Left lung (tissue), 10 donors: ENCODE results near the gene GTPBP4. TPM values are rescaled to one million over a fixed set of nuclear protein-coding genes. Genes with fewer than 3 reads are reported as not detected.

Experiments
- ATAC-seq: fragments of 200-7000 bp; cut with Tn5 transposase; one replicate; pipeline ENCODE4 v1.9.1; 2020; ENCODE audit warnings: moderate library complexity
- DNase-seq, 4 donors: peaks; one replicate each; pipeline ENCODE4 v3.0.0-alpha.2; 2013 to 2020
- H3K27ac ChIP-seq, 2 donors: fragments of 200-600 bp; sonication (generic) in 1 of 2; one replicate each; pipeline versions ENCODE4 v1.5.0 to v1.8.0; 2020 to 2021
- H3K27me3 ChIP-seq, 2 donors: fragments of 200-600 bp; sonication (generic) in 1 of 2; one replicate each; pipeline versions ENCODE4 v1.5.0 to v1.8.0; 2020 to 2021
- H3K36me3 ChIP-seq, 2 donors: fragments of 200-600 bp; sonication (generic) in 1 of 2; one replicate each; pipeline versions ENCODE4 v1.5.0 to v1.8.0; 2020 to 2021
- H3K4me1 ChIP-seq, 2 donors: fragments of 200-600 bp; one replicate each; pipeline ENCODE4 v1.8.0; 2021
- H3K4me3 ChIP-seq, 2 donors: fragments of 200-600 bp; sonication (generic) in 1 of 2; one replicate each; pipeline versions ENCODE4 v1.5.0 to v1.8.0; 2020 to 2021; ENCODE audit warnings: mild to moderate bottlenecking in 1 of 2
- H3K9me3 ChIP-seq, 2 donors: fragments of 200-600 bp; sonication (generic) in 1 of 2; one replicate each; pipeline versions ENCODE4 v1.5.0 to v1.8.0; 2020 to 2021
- intact Hi-C, 2 donors: fragments of 100-400 bp; cut with DNase I; formaldehyde crosslinking; loops; one replicate each; pipeline versions ENCODE4 v1.11.2 to v1.14.2; 2022
- polyA plus RNA-seq, 6 donors: library from polyadenylated mRNA; unstranded; fragments of 120-200 nt; gene quantifications; one replicate each; pipeline ENCODE4 v1.2.1, GENCODE V29; 2013; ENCODE audit not compliant: insufficient read length in 6 of 6
- total RNA-seq, 2 donors: library from RNA; stranded (reverse); fragmentation: NEBNext Ultra II Directional; extraction: Animal tissue kit (Norgen Biotek cat#: 25700); gene quantifications; one replicate each; pipeline ENCODE4 v1.2.1, GENCODE V29; 2021
- TF ChIP-seq, protein P1 (sequence below), 2 donors: fragments of 200-600 bp; sonication (generic) in 1 of 2; IDR thresholded peaks; one replicate each; pipeline versions ENCODE4 v1.5.0 to v1.8.0; 2021; ENCODE audit warnings: antibody characterized with exemption in 2 of 2
- donor health status: DM: no; HTN: yes; CAD: no.
- donor health status: DM: no; HTN: no; CAD: no.

Gene GTPBP4
- total and polyA plus RNA-seq, 8 donors: 33.2 to 62.7 (median 50.5) TPM

DNA sequence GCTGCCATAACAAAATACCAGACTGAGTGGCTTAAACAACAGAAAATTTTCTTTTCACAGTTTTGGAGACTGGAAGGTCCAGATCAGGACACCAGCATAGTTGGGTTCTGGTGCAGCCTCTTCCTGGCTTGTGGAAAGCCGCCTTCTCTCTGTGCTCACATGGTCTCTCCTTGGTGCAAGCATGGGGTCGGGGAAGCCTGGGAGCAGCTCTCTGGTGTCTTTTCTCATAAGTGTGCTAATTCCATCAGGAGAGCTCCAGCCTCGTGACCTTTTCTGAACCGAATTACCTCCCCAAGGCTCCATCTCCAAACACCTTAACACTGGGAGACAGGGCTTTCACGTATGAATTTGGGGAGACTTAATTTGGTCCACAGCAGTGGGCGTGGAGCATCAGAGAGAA, 4.8 kb upstream of the GTPBP4 start:
- Histone ChIP-seq H3K9me3 (peaks cover 7 to 30% of the 10 kb centered on the region in 2 donors), H3K4me3 (no peak overlapping the region), H3K27me3 (no peaks in the 10 kb centered on the region), H3K4me1 (peaks cover 0 to 20% of the 10 kb centered on the region in 2 donors), H3K36me3 (no peaks in the 10 kb centered on the region), H3K27ac (peak overlapping the region in 1 of 2 donors; percentile 40)
- TF ChIP-seq, protein P1, sequence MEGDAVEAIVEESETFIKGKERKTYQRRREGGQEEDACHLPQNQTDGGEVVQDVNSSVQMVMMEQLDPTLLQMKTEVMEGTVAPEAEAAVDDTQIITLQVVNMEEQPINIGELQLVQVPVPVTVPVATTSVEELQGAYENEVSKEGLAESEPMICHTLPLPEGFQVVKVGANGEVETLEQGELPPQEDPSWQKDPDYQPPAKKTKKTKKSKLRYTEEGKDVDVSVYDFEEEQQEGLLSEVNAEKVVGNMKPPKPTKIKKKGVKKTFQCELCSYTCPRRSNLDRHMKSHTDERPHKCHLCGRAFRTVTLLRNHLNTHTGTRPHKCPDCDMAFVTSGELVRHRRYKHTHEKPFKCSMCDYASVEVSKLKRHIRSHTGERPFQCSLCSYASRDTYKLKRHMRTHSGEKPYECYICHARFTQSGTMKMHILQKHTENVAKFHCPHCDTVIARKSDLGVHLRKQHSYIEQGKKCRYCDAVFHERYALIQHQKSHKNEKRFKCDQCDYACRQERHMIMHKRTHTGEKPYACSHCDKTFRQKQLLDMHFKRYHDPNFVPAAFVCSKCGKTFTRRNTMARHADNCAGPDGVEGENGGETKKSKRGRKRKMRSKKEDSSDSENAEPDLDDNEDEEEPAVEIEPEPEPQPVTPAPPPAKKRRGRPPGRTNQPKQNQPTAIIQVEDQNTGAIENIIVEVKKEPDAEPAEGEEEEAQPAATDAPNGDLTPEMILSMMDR (IDR thresholded peaks at IDR 0.05): no peak
- ATAC-seq: no peak
- intact Hi-C loops: no loop called here
- DNase-seq: no peak

DNA sequence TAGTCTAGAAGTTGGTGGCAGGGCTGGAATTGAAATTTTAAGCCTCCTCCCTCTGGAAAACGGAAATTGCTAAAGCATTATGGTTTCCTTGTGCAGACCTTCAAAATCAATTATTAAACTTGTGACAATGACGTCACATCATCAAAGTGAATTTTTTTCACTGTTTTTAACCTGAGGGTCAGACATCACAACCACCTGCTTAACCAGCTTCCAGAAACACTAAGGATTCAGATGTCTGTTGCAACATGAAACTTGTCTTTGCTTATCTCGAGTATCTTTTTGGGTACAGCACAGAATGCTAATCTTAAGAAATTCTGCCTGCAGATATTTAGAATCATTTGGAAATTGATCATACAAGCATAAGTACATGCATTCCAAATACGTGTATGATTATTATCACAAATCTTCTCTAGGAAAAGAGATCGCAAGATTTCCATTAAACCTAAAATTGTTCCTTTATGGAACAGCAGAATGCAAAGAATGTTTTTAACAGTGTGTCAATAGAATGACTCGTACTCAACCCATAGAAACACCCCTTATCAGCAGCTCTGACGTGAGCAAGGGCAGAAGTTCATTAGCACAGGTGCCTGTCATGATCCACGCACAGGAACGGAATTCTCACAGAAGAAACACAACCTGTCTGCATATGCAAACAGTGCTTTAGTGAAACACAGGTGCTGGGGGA, 4.1 kb upstream of the GTPBP4 start:
- no peaks in the 10 kb centered on the region for H3K27me3 ChIP-seq
- H3K9me3 ChIP-seq: peaks cover 7 to 23% of the 10 kb centered on the region in 2 donors
- H3K4me3 ChIP-seq: no peak overlapping the region
- H3K4me1 ChIP-seq: peaks cover 4 to 23% of the 10 kb centered on the region in 2 donors
- DNase-seq: peak in 2 of 4 donors; percentile 50 to 64
- TF ChIP-seq, protein P1 (IDR thresholded peaks at IDR 0.05): no peak
- intact Hi-C loops: no loop called here
- peak; percentile 29 for ATAC-seq
- H3K36me3 ChIP-seq: no peaks in the 10 kb centered on the region
- H3K27ac ChIP-seq: peak overlapping the region; percentile 43 to 91

DNA sequence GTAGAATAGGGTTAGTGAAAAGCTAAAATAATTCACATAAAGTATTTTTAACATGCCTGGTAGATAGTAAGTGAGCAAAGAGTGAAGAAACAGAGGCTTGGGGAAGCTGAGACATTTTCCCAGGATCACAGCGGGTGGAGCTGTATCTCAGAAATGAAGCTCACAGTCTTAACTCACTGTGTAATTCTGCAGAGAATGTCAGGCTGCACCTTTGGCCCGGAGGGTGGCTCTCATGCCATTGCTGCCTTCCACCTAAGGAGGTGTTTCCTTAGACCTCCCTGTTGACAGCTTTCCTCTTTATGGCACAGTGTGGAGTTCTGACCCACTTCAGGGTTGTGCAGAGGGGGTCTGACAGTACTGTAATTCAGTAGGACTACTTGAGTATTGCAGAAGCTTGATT, 2.9 kb upstream of the GTPBP4 start:
- intact Hi-C loops: no loop called here
- no peak for ATAC-seq
- Histone ChIP-seq H3K4me3 (no peak overlapping the region), H3K27me3 (no peaks in the 10 kb centered on the region), H3K4me1 (peaks cover 7 to 34% of the 10 kb centered on the region in 2 donors), H3K36me3 (peaks cover 0 to 2% of the 10 kb centered on the region in 2 donors), H3K9me3 (peaks cover 2 to 11% of the 10 kb centered on the region in 2 donors), H3K27ac (peak overlapping the region; percentile 20 to 91)
- DNase-seq: no peak
- TF ChIP-seq, protein P1 (IDR thresholded peaks at IDR 0.05): no peak

DNA sequence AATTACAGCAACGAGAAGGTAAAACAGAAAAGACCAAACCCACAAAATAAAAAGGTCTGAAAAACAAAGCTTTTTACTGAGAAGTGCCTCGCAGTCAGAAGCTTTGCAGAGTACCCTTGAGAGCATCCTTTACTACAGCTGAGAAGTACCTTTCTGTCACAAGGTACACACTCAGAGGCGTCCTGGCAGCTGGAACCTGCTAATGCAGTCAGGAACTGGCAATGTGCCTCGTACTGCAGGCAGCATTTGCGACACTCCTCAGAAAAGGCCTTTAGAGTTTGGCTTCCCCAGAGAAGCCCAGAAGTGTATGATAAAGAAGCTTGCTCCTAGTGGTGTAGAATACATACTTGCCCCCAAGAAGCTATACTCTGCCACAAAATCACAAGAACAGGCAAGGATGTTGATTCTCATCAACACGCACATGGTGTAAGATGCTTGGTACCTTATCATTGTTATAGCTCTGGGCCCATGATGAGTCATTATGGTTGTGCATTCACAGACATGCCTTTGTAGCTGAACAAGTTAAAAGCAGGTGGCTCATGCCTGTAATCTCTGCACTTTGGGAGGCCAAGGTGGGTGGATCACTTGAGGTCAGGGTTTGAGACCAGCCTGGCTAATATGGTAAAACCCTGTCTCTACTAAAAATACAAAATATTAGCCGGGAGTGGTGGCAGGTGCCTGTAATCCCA, 2.0 kb upstream of the GTPBP4 start:
- TF ChIP-seq, protein P1 (IDR thresholded peaks at IDR 0.05): no peak
- peaks cover 0 to 2% of the 10 kb centered on the region in 2 donors for H3K9me3 ChIP-seq
- ATAC-seq (peak; percentile 46), DNase-seq (peak in 2 of 4 donors; percentile 85 to 86)
- H3K27ac ChIP-seq: peak overlapping the region; percentile 87 to 91
- no peak overlapping the region for H3K4me3 ChIP-seq
- peaks cover 7 to 43% of the 10 kb centered on the region in 2 donors for H3K4me1 ChIP-seq
- H3K27me3 ChIP-seq: no peaks in the 10 kb centered on the region
- intact Hi-C loops: no loop called here
- H3K36me3 ChIP-seq: peaks cover 0 to 4% of the 10 kb centered on the region in 2 donors
